Ishikawa (cell line): ENCODE results near the gene SMIM9.

Source experiments
- CEBPB ChIP-seq: IDR thresholded peaks from 2 replicates; pipeline ENCODE4 v1.6.1; 2012
- CREB1 ChIP-seq: IDR thresholded peaks from 2 replicates; pipeline ENCODE4 v1.6.1; 2012; ENCODE audit warnings: low read depth
- EGR1 ChIP-seq: IDR thresholded peaks from 2 replicates; pipeline ENCODE4 v1.6.1; 2012
- EP300 ChIP-seq: IDR thresholded peaks from 2 replicates; pipeline ENCODE4 v1.6.1; 2012; ENCODE audit warnings: borderline replicate concordance
- FOXM1 ChIP-seq: IDR thresholded peaks from 2 replicates; pipeline ENCODE4 v1.6.1; 2012; ENCODE audit warnings: low read depth, borderline replicate concordance
- NFIC ChIP-seq: IDR thresholded peaks from 2 replicates; pipeline ENCODE4 v1.6.1; 2012
- RAD21 ChIP-seq: IDR thresholded peaks from 2 replicates; pipeline ENCODE4 v1.6.1; 2012; ENCODE audit warnings: low read depth
- TAF1 ChIP-seq: IDR thresholded peaks from 2 replicates; pipeline ENCODE4 v1.6.1; 2012; ENCODE audit warnings: low read depth, mild to moderate bottlenecking
- TCF12 ChIP-seq: IDR thresholded peaks from 2 replicates; pipeline ENCODE4 v1.6.1; 2012; ENCODE audit warnings: low read depth
- TEAD4 ChIP-seq: IDR thresholded peaks from 2 replicates; pipeline ENCODE4 v1.6.1; 2012
- YY1 ChIP-seq: IDR thresholded peaks from 2 replicates; pipeline ENCODE4 v1.6.1; 2012; ENCODE audit warnings: low read depth
- ZBTB7A ChIP-seq: IDR thresholded peaks from 2 replicates; pipeline ENCODE4 v1.6.1; 2012; ENCODE audit warnings: low read depth
- TF ChIP-seq, protein P1 (sequence below): IDR thresholded peaks from 2 replicates; pipeline ENCODE4 v1.6.1; 2012
- TF ChIP-seq, protein P2 (sequence below): IDR thresholded peaks from 2 replicates; pipeline ENCODE4 v1.6.1; 2012
- TF ChIP-seq, protein P3 (sequence below): IDR thresholded peaks from 2 replicates; pipeline ENCODE4 v1.6.1; 2012; ENCODE audit warnings: low read depth, mild to moderate bottlenecking

Gene SMIM9

DNA sequence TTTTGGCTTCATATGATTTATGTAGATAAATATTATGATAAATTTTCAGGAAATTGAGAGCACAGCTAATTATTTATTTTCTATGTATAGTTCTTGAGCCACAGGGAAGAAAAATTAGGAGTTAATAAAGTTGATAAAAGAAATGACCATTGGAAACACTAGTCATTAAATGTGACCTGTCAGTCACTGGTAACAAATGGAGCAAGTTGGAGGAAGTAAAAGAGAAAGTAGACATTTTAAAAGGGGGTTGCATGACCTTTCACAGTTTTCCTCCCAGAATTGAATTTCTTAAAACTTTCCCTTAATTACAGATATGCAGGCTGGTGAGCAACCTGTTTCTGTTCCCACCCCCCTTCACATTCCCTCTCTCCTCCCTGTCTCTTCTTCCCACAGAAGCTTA lies 5.3 kb downstream of the SMIM9 start:
- TF ChIP-seq NFIC (no peak), YY1 (no peak), TAF1 (no peak), EGR1 (no peak)

DNA sequence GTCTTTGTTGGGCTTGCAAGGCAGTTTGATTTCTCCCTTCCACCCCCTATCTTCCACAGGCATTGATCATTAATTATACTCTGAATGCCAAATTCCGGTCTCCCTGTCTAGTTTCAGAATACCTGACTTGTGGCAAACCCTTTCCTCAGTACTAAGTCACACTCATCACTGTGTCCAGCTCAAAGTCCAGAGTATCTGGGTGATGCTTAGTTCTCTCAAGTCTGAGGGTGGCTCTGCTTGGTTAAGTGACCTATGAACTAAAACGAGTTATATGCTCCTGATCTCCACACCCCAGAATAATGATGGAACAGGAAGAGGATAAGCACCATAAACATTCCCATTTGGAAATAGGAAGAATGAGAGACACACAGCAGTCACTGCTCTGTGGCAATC lies 6.5 kb downstream of the SMIM9 start:
- no peak for TF ChIP-seq NFIC
- TF ChIP-seq, protein P1, sequence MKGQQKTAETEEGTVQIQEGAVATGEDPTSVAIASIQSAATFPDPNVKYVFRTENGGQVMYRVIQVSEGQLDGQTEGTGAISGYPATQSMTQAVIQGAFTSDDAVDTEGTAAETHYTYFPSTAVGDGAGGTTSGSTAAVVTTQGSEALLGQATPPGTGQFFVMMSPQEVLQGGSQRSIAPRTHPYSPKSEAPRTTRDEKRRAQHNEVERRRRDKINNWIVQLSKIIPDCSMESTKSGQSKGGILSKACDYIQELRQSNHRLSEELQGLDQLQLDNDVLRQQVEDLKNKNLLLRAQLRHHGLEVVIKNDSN: no peak
- no peak for TF ChIP-seq TAF1

DNA sequence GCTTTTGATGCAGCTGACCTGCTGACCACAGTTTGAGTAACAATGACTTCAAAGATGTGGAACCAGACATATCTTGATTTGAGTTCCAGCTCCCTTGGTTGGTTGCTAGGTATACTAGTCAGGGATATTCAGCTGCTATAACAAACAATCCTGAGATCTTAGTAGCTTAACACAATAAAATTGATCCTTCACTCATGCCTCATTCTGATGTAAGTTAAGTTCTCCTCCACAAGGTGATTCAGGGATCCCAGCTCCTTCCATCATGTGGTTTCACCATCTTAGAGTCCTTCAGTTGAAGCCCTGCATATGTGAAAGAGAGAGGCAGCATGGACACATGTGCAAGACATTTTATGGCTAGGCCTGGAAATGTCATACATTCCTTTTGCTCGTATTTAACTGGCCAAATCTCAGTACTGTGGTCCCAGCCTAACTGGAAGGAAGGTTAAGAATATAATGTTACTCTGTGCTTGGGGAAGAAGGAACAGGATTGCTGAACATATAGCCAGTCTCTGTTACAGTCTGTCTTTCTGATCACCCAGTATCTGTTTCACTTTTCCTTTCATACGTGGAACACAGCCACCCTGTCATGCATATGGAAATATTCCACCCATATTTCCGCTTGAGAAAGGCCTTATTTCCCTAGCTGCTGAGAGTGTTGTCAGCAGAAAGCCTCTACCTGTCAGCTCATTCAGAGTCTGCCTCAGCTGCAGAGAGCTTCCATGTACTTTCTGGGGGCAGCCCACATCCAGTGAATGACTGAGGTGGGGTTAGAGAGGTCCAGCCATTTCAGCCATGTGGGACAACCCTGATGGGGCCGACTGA lies 7.1 kb downstream of the SMIM9 start:
- TF ChIP-seq NFIC (no peak), CEBPB (no peak), RAD21 (no peak), ZBTB7A (no peak), YY1 (no peak), CREB1 (no peak), EP300 (no peak), FOXM1 (no peak), EGR1 (no peak), TAF1 (no peak), TCF12 (no peak), TEAD4 (no peak)
- TF ChIP-seq, protein P2, sequence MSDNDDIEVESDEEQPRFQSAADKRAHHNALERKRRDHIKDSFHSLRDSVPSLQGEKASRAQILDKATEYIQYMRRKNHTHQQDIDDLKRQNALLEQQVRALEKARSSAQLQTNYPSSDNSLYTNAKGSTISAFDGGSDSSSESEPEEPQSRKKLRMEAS: no peak
- TF ChIP-seq, protein P3, sequence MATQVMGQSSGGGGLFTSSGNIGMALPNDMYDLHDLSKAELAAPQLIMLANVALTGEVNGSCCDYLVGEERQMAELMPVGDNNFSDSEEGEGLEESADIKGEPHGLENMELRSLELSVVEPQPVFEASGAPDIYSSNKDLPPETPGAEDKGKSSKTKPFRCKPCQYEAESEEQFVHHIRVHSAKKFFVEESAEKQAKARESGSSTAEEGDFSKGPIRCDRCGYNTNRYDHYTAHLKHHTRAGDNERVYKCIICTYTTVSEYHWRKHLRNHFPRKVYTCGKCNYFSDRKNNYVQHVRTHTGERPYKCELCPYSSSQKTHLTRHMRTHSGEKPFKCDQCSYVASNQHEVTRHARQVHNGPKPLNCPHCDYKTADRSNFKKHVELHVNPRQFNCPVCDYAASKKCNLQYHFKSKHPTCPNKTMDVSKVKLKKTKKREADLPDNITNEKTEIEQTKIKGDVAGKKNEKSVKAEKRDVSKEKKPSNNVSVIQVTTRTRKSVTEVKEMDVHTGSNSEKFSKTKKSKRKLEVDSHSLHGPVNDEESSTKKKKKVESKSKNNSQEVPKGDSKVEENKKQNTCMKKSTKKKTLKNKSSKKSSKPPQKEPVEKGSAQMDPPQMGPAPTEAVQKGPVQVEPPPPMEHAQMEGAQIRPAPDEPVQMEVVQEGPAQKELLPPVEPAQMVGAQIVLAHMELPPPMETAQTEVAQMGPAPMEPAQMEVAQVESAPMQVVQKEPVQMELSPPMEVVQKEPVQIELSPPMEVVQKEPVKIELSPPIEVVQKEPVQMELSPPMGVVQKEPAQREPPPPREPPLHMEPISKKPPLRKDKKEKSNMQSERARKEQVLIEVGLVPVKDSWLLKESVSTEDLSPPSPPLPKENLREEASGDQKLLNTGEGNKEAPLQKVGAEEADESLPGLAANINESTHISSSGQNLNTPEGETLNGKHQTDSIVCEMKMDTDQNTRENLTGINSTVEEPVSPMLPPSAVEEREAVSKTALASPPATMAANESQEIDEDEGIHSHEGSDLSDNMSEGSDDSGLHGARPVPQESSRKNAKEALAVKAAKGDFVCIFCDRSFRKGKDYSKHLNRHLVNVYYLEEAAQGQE: no peak
- TF ChIP-seq, protein P1: no peak

DNA sequence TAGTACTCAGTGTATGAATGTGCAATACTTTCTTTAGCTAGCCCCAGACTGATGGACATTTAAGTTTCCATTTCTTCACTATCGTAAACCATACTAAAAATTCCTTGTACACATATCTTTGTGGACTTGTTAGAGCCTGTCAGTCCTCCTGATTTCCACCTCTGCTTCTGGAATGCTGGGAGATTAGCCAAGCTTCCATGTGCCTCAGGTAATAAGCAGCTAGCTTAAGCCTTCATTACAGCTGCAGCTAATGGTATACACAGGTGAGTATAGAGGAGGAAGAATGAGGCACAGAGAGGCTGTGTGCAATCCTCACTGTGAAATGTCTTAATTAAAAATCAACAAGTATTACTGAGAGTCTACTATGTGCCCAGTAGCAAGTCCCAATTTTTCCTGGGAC lies 9.8 kb downstream of the SMIM9 start:
- TF ChIP-seq, protein P2: no peak
- no peak for TF ChIP-seq EP300
- no peak for TF ChIP-seq TAF1
- TF ChIP-seq YY1: no peak
- no peak for TF ChIP-seq EGR1
- TF ChIP-seq, protein P3: no peak
- no peak for TF ChIP-seq TEAD4
- no peak for TF ChIP-seq FOXM1
- TF ChIP-seq ZBTB7A: no peak
- no peak for TF ChIP-seq CEBPB
- TF ChIP-seq RAD21: no peak
- TF ChIP-seq, protein P1: no peak
- TF ChIP-seq TCF12: no peak
- TF ChIP-seq CREB1: no peak
- TF ChIP-seq NFIC: no peak

DNA sequence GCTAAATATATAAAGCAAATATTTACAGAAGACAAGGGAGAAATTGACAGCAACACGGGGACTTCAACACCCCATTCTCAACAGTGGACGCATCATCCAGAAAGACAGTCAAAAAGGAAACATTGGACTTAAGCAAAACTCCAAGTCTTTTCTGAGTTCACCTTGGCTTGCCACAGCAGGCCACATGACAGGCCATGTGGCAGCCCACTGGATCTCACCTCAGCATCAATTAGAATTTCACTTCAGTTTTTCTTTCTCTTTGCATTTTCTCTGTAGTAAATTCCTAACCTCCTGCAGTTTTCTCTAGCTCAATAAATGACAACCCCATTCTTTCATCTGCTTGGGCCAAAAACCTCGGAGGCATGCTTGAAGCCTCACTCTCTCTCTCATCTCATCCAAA lies 12.4 kb downstream of the SMIM9 start:
- TF ChIP-seq, protein P1: no peak
